GM19397 (cell line): ENCODE data around the gene COL25A1.

Source experiments
- ATAC-seq: cut with Tn5 transposase; IDR thresholded peaks from one replicate; pipeline ENCODE4 v1.9.1; 2021; ENCODE audit warnings: mild to moderate bottlenecking, moderate library complexity; ENCODE audit not compliant: unreplicated experiment

COL25A1 gene

GRCh38 chr4:108786351-108786750 is 516.1 kb downstream of the COL25A1 start:
- no peak for ATAC-seq

- no peak for ATAC-seq
Observed at GRCh38 chr4:108783665-108784463, 518.6 kb downstream of the COL25A1 start.

DNA sequence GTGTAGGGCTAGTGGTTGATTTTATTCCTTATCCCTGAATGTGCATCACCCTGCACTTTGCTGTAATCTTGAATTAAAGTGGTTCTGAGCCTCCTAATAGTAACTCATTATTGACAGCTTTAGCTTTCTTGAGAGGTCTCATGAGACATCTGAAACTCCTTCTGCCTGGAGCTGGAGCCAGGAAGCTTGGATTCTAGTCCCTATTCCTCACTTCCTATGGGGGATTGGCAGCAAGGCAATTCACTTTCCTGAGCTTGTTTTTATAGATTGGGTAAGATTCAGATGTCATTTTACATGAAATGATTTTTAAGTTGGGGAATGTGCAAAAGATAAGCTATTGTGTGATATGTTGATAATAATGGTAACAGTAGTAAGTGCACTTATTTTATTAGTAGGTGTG is 522.5 kb downstream of the COL25A1 start:
- no peak for ATAC-seq

DNA sequence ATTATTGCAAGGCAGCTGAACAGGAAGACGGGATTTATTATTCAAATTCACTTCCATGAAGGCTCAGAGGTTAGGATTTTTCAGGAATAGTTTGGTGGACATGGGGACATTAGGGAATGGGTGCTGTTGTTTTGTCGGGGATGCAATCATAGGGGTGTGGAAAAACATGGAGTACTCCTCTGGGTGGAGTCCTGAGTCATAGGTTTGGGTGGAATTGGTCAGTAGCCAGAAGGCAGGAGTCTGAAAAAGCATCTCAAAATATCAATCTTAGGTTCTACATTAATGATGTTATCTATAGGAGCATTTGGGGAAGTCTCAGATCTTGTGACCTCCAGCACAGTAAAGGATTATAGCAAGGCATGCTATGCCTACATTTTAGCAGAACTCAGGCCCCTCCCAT is 525.1 kb downstream of the COL25A1 start:
- ATAC-seq, result no peak

GRCh38 chr4:108775921-108776320 is 526.5 kb downstream of the COL25A1 start:
- ATAC-seq, result no peak

- ATAC-seq, result no peak
Observed at GRCh38 chr4:108774809-108775530, 527.5 kb downstream of the COL25A1 start.

DNA sequence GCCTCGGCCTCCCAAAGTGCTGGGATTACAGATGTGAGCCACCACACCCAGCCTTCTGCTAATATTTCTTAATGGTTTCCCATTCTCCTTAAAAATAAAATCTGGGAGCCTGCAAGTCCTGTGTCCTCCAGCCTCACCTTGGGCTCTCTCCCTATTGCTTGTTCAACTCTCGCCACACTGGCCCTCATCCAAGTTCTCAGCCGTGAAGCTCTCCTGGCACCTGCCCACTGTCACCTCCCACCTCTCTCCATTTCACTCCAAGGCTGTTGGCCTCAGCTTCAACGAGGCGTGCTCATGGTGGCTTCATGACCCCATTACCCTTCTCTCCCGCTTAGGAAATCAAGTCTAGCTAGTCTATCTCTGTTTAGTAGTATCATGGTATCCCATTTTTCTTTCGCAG is 530.1 kb downstream of the COL25A1 start:
- no peak for ATAC-seq

DNA sequence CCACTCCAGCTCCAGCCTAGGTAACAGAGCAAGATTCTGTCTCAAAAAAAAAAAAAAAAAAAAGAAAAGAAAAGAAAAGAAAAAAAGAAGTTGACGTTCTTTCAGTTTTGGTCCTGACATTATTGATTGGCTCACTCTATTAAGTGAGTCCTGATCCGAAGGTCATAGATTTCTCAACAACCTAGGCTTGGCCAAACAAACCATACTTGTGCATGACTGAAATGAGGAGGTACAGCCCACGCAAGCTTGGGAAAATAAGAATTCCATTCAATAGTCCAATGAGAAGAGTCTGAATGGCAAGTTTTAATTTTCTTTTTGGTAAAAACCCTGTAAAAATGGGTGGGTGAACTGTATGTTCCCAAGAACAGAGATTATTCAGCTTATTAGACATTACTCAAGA is 536.4 kb downstream of the COL25A1 start:
- no peak for ATAC-seq

DNA sequence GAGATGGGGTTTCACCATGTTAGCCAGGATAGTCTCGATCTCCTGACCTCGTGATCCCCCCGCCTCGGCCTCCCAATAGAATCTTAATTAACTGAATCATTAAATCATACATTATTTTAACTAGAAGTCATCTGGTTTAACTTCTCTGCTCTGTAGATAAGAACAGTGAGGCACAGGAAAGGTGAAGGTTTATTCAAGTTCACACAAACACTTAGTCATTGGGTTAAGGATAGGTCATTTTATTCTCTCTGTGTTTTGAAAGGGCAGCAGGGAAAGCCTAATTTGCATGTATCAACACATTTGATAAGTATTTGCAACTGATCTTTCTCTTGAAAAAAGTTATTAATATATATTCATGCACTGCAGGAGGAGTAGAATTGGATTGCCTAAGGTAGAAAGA is 538.5 kb downstream of the COL25A1 start:
- no peak for ATAC-seq

DNA sequence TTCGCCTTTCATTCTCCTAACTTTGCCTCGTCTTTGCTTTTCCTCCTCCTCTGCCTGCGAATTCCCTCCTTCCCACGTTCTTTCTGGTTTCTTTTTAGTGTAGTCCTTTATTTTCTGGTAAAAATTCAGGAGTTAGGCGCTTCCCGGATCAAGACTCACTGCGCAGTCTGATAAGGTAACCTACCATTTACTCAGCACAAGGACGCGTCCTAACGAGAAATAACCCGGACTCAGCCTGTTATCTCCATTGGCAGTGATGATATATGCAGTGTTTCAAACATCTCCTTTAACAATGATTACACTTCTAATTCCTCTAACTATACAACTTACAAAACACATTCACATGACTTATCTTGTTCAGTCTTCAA is 539.2 kb downstream of the COL25A1 start:
- no peak for ATAC-seq

DNA sequence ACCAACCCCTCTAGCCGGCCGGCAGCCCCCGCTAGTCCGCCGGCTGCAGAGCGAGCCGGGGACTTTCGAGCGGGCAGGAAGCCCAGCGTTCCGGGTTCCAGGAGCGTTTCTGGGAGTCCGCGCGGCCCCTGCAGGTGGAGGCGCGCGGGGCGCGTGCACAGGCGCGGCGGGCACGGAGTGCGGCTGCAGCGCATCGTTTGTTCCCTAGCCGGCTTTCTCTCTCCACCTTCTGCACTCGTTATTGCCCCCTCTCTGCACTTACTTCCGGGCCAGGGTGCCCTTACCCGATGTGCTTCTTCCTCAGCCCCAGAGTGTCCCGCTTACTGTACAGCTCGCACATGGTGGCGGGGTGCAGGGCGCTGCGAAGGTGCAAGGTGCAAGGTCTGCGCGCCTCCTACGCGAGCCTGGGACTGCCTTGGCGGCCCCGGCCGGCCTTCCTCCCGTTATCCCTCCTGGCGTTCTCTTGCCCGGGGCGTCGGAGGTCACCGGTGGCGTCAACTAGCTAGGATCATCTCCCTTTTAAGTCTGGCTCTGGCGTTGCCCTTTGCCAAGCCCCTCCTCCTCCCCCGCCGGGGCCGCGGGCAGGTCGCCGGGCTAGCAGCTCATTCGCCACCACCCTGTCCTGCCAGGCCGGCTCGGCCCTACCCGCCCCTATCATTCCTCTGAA is 539.8 kb downstream of the COL25A1 start, which contains the start of gene ETNPPL:
ETNPPL (minus strand) TSS at position 495 of the 667 bp plus-strand sequence; CDS start at position 340, 155 bp downstream.
- ATAC-seq, result no peak
